ENCODE data around the gene INO80B. TPM values are rescaled to one million over a fixed set of nuclear protein-coding genes. Genes with fewer than 3 reads are reported as not detected.

The INO80B gene
- total RNA-seq, 1 experiment from 2014 or later: 24.0 TPM

- Histone ChIP-seq H3K36me3 (ENCODE audit: control insufficient read depth in 1 of 2, insufficient read depth in 2 of 2, low read length in 2 of 2) (peaks cover 3 to 16% of the 10 kb centered on the region in 2 experiments; a peak in 2 of 4 replicates), H3K27me3 (ENCODE audit: insufficient read depth, low read length) (no peaks in the 10 kb centered on the region), H3K9me2 (ENCODE audit: insufficient read depth) (no peaks in the 10 kb centered on the region), H3K4me2 (ENCODE audit: low read length) (peak overlapping the region; percentile 95), H3K27ac (ENCODE audit: low read depth, low read length) (peak overlapping the region; percentile 91), H2AFZ (ENCODE audit: low read depth, low read length, poor library complexity, severe bottlenecking) (no peak overlapping the region), H3K9ac (ENCODE audit: low read length) (peak overlapping the region; percentile 85), H3K4me1 (ENCODE audit: control insufficient read depth in 1 of 2, insufficient read depth in 2 of 2, low read length in 2 of 2) (peaks cover 24 to 49% of the 10 kb centered on the region in 2 experiments), H4K20me1 (ENCODE audit: insufficient read depth) (no peaks in the 10 kb centered on the region), H3K9me3 (ENCODE audit: control insufficient read depth in 1 of 2, insufficient read depth in 1 of 2, low read depth in 1 of 2, low read length in 2 of 2) (no peaks in the 10 kb centered on the region), H3K4me3 (replicated peaks in 1 of 2; ENCODE audit: low read depth in 1 of 2, low read length in 2 of 2) (peak overlapping the region; percentile 83 to 89), H3K79me2 (ENCODE audit: insufficient read depth, low read length) (peaks cover 14% of the 10 kb centered on the region)
- ChIA-PET CTCF (interaction anchor here (0.8 kb wide), 1 partner anchor 18 kb away, joined by 3 read pairs; the partner anchor contains the start of genes CCDC142 and TTC31), RAD21 (ENCODE audit: low non-redundant PET in 1 of 2, low total read pairs in 2 of 2, uncharacterized antibody in 2 of 2, unreplicated experiment in 2 of 2) (no interaction called here), POLR2A (interaction anchor here (1.3 kb wide), 1 partner anchor 26 kb away, joined by 3 read pairs; no protein-coding TSS in a partner anchor)
- no TSS peak for BruUV-seq (replicated peaks)
- intact Hi-C loops (cut with micrococcal nuclease): loop anchor here (2.0 kb wide), 1 partner anchor 19 kb away; the partner anchor contains the start of genes CCDC142 and TTC31
- no peak for DNase-seq (ENCODE audit: low read depth, low spot score)
- ATAC-seq: no peak
- TF ChIP-seq ZBTB33 (IDR thresholded peaks at IDR 0.05; ENCODE audit: extremely low read depth, insufficient replicate concordance, low read length) (no peak), SP1 (IDR thresholded peaks at IDR 0.05; ENCODE audit: low read depth) (no peak), REST (IDR thresholded peaks at IDR 0.05; ENCODE audit: low read depth) (no peak), RAD21 (IDR thresholded peaks at IDR 0.05; ENCODE audit: low read depth) (no peak), POLR2AphosphoS5 (IDR thresholded peaks at IDR 0.05; ENCODE audit: low read depth, low read length) (peak; percentile 21; the same call in 1 of the 2 replicates)
These were observed 46.6 kb downstream of the INO80B start for GRCh38 chr2:74501335-74502071.

Measured in HCT116 (cell line).